HG03469 (cell line): ENCODE results near the gene OR5AR1.
"Not testable (repeated sequence)": the region's sequence is repeated elsewhere in the genome, so short reads cannot be mapped to it uniquely, and the experiment has no call there.

Source experiments
- ATAC-seq: cut with Tn5 transposase; IDR thresholded peaks from one replicate; pipeline ENCODE4 v1.9.1; 2021; ENCODE audit warnings: mild to moderate bottlenecking, moderate library complexity, moderate number of reproducible peaks; ENCODE audit not compliant: unreplicated experiment

Gene OR5AR1

DNA sequence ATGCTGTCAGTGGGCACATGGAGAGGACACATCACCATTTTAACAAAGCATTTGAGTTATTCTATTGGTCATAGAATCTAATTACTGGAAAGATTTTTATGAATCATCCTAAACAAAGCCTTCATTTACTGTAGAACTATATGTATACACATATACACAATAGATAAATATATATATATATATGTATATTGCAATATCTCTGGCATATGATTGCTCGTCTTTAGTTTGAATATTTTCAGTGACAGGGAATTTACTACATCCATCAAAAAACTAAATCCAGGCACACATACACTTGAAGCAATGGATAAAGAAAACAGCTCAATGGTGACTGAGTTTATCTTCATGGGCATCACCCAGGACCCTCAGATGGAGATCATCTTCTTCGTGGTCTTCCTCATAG is at the start of gene OR5AR1:
TSS of gene OR5AR1 (plus strand) at position 301 of the 400 bp plus-strand sequence. CDS start at position 301, 0 bp downstream.
- no peak for ATAC-seq

DNA sequence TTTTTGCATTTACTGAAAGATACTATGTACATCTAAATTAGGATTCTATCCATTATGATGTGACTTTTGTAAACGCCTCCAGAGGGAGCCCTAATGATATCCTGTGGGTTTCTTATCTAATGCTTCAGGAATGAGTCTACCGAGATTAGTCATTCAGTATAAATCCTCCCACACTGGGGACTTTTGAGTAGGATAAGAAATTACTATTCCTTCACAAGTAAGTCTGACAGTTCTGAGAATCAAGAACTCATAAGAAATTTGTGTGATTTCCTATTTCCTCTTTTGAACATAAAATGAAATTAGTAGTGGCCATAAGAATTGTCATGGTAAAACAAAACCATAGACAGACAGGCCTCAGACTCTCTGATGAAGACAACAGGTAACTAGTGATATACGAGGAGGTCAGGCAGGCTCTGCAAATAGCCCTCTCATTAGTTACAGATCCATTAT is 38.8 kb upstream of the OR5AR1 start:
- ATAC-seq: no peak

DNA sequence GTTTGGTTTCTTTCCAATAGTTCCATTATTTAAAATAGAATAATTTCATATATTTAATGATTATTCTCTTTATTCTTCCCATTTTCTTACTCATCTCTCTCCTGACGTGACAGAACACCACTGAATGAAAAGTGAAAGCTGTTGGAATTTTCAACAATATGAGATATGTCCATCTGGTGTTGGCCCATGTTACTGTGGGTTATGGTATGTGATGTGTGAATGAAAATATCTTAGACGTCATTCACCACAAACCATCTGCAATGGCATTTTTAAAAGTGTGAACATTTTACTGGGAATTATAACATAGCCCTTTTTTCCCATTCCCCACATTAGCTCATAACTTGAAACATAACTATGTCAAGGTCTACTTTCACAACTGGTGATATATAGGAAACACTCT is 37.5 kb upstream of the OR5AR1 start:
- no peak for ATAC-seq

DNA sequence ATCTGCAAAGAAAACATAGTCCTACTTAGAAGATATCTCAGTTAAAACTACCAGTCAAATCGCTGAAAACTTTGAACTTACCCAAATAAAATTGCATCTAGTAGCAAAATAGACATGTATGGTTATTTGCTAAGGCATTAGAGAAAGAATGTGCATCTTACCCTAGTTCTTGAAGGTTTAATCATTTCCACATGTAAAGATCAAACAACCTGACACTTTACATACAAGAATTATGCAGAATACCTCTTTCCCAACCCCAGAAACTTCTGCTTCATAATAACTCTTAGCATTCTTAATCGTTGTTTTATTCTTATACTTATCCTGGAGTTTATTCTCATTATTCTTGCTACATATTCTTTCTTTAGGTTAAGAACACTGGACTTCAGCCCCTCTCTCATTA is 31.2 kb upstream of the OR5AR1 start:
- ATAC-seq: no peak

DNA sequence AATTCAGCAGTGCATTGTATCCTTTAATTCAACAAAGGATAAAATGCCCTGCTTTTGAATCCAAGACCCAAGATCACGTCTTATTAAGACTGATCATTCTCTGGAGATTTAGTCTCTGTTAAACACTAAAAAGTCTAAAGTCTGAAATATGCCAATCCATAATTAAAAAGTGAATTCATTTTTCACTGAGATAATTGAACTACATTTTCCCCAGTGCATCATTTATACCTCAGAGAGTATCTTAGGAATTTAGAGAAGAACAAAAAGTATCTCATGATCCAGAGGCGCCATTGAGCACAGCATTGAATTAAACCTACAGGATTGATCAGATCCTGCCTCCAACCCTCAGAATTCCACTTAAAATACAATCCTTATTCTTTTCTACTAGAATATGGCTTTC is 26.6 kb upstream of the OR5AR1 start:
- ATAC-seq: no peak

DNA sequence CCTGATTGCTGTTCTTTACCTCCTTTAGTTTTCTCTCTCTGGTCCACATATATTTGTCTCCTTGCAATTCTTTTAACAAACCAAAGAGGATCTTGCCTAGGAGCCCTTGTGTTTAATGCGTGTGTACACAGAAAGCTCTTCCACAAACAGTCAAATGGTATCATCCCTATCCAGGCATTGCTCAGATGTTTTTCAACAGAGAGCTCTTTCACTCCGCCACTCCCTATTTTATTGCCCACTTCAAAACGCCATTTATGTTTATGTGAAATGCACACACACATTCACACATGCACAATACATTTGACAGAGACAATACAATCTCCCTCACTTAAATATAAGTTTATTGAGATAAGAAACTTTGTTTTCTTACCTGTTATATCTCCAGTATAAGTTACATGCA is 26.0 kb upstream of the OR5AR1 start:
- no peak for ATAC-seq

DNA sequence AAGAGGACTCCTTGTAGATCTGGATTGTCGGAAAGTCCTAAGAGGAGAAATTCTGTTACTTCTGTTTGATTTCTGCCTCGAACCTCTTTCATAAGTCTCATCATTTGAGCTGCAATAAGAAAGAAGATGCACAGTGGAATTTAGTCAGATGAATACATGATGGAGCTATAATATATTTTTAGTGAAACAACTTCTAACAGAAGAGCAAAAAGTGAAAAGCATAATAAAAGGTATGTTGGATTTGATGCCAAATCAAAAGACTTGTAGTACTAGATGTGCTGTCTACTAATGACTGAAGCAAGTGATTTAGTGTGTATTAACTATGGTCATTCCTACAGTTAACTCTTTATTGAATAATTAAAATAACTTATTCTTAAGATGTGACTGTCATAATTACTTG is 21.1 kb upstream of the OR5AR1 start, which contains the start of gene OR5AP2:
TSS of gene OR5AP2 (minus strand) at position 101 of the 400 bp plus-strand sequence. CDS start at position 101, 0 bp downstream.
- ATAC-seq: no peak

DNA sequence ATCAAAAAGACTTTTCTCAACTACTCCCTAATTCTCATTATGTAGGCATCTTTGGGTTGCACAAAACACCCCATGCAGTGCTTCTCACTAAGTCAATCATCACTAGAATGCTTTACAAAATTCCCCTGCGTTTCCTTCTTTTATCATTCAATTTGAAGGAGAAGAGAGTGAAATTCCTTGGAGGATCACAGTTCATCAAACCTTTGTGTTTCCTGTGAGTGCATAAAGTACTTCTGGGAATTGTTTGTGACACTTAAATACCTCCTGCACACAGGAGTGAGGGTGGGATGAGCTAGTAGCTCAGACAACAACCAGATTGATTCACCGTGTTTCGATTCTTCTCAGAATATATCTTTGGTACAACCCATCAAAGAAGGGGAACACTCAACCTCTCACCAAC is 3.7 kb upstream of the OR5AR1 start:
- no peak for ATAC-seq

DNA sequence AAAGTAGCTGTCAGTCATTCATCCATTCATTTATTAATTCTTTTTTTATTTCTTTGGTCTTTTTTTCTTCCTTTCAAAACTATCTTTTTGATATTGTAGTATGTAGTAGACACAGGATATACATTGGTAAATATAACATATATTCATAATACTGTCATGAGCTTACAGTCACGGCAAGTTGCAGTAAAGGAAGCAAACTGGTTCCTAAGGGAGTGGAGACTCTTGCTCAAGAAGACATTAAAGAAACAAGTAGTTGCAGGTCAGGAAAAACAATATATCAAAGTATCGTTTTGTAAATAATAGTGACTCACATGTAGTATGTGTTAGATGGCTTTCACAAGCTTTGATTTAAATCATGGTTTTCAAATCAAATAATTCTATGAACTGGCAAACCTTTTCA is 7.5 kb downstream of the OR5AR1 start:
- no peak for ATAC-seq

DNA sequence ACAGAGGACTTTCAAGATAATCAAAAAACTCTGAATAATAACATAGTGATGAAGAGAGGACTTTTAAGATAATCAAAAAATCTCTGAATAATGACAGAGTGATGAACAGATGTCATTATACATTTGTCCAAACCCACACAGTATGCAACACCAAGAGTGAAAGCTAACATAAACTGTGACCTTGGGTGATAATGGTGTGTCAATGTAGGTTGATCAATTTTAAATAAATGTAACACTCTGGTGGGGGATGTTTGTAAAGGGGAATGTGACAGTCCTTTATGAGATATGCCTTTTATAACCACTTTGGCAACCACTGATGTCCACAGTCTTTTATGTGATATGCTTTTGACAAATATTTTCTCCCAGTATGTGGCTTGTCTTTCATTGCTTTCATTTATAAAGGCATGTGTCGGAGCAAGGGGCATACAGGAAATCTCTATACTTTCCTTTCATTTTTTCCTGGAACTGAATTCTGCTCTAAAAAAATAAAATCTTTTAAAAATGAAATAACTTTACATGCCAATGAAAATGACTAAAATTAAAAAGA is 25.1 kb downstream of the OR5AR1 start:
- ATAC-seq: no peak

DNA sequence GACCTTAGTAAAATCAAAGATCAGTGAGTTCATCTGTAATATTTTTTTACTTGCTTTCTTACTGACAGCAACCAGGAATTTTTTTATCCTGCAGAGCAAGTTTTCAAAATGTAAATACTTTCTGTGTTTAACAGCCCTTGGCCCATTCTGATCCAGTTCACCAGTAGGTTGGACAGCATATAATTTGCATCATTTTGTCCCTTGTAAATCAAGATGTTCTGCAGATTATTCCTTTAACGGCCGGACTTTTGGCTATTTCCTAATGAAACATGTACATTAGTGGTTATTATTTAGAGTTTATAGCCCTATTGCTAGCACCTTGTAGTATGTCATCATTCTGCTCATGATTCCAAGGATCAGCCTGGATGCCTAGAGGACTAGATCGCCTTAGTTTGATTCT is 27.7 kb downstream of the OR5AR1 start:
- not testable (repeated sequence) for ATAC-seq

DNA sequence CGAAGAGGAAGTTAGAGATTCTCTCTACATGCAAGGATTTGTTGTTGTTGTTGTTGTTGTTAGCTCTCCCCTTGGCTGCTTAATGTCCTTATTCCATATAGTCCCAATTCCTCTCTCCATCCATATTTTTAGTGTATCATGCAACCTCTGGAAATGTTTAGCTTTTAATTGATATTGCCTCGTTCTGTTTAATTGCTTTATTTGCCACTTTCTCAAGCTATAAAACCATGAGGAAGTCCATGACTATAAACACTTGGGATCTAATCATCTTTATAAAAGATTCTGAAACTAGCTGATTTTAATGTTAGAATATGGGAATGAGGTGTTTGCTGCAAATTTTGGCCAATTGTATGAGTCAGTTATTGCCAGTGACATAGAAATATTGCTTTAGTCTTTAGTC is 29.9 kb downstream of the OR5AR1 start:
- ATAC-seq: no peak

DNA sequence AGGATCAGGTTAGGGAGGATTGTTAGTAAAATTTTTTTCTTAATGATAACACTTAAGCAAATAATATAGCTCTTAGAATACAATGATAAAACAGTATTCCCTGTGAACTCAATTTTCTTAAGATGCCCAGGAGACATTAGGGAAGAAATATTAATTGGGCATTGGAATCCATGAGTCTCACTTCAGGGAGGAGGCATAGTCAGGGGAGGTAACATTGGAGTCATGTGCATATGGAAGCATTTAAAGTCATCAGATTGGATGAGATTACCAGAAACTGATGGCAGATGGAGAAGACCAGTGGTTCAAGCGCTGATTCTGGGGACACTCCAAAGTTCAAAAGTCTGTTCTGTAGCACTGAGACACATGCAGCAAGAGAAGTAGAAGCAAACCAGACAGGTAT is 35.3 kb downstream of the OR5AR1 start, which contains the start of gene OR9G1:
TSS of gene OR9G1 (plus strand) at position 301 of the 400 bp plus-strand sequence. CDS start 1,293 bp downstream, outside the sequence.
- no peak for ATAC-seq

DNA sequence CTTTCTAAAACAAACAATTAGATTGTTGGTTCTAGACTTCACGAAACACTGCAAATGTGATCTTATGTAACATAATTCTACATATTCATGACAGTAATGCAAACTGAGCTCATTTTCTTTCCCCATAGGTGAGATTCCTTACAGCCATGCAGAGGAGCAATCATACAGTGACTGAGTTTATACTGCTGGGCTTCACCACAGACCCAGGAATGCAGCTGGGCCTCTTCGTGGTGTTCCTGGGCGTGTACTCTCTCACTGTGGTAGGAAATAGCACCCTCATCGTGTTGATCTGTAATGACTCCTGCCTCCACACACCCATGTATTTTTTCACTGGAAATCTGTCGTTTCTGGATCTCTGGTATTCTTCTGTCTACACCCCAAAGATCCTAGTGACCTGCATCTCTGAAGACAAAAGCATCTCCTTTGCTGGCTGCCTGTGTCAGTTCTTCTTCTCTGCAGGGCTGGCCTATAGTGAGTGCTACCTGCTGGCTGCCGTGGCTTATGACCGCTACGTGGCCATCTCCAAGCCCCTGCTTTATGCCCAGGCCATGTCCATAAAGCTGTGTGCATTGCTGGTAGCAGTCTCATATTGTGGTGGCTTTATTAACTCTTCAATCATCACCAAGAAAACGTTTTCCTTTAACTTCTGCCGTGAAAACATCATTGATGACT is 36.9 kb downstream of the OR5AR1 start:
- ATAC-seq: no peak

DNA sequence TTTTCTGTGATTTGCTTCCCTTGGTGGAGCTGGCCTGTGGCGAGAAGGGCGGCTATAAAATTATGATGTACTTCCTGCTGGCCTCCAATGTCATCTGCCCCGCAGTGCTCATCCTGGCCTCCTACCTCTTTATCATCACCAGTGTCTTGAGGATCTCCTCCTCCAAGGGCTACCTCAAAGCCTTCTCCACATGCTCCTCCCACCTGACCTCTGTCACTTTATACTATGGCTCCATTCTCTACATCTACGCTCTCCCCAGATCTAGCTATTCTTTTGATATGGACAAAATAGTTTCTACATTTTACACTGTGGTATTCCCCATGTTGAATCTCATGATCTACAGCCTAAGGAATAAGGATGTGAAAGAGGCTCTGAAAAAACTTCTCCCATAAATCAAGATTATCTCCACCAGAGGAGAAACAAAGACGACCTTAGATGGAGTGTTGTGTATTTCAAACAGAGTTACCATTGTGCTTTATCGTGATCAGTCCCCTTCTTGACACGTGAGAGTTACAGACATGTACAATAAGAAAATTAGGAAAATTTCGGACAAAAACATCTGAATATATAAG is 37.5 kb downstream of the OR5AR1 start:
- no peak for ATAC-seq

DNA sequence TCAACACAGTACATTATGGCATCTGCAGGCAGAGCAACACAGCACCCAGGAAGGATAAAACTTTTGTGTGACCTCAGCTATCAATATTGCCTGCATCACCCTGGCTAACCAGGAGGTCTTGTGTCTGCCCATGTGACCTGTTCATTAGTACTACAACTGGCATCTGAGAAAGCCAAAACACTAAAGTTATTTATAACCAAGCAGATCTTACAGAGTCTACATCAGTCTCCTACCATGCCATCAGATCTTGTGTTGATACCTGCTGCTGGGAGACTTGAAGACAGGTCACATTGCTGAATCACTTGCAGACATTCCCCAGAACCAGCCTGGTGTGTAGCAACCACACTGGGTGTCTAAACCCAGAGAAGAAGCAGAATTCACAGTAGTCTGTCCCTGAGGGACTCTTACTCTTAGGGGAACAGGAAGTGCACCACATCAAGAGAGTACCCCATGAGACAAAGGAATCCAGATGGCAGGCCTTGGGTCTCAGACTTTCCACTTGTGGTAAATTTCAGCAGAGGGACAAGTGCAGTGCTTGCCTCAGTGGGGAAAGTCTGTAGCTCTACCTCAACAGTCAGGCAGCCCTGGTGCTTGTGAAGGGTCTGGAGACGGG is 42.4 kb downstream of the OR5AR1 start:
- ATAC-seq: no peak

DNA sequence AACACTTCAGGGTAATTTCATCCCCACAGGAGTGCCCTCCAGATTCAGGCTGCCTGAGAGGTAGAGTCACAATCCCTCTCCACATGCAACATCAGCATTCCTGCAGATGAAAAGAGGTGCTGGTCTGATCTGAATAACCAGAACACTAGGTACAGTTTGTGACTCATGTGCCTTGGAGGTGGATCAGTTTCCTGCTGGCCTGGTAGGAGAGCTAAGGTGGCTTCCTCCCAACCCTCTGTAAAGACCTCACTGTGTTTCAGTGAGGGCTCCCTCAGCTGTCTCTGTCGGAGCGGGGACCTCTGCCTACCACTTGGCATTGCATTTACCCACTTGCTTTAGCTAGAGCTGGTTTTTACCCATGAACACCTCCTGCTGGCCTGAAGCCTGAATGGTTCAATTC is 43.0 kb downstream of the OR5AR1 start:
- ATAC-seq: no peak

DNA sequence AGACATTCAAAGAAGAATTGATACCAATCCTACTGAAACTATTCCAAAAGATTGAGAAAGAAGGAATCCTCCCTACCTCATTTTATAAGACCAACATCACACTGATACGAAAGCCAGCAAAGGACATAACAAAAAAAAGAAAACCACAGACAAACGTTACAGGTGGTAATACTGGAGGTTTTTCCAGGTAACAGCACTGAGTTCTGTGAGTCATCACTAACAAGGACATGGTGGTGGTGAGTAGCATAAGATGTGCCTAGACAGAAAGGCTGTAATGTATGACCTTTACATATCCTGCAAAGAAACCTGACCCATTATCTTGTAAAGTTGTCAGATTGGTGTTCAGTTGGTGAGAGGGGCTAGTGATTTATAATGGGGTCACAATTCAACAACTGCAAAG is 50.7 kb downstream of the OR5AR1 start:
- no peak for ATAC-seq
